GM21737 (cell line): ENCODE results near the gene ZNF106.

ENCODE experiments used
- ATAC-seq: cut with Tn5 transposase; IDR thresholded peaks from one replicate; pipeline ENCODE4 v1.9.1; 2021; ENCODE audit warnings: mild to moderate bottlenecking, moderate library complexity; ENCODE audit not compliant: unreplicated experiment

ZNF106 gene

GRCh38 chr15:42409011-42409410 is 81.9 kb downstream of the ZNF106 start:
- ATAC-seq: no peak

- no peak for ATAC-seq
Measured at GRCh38 chr15:42408178-42408577, 82.8 kb downstream of the ZNF106 start.

DNA sequence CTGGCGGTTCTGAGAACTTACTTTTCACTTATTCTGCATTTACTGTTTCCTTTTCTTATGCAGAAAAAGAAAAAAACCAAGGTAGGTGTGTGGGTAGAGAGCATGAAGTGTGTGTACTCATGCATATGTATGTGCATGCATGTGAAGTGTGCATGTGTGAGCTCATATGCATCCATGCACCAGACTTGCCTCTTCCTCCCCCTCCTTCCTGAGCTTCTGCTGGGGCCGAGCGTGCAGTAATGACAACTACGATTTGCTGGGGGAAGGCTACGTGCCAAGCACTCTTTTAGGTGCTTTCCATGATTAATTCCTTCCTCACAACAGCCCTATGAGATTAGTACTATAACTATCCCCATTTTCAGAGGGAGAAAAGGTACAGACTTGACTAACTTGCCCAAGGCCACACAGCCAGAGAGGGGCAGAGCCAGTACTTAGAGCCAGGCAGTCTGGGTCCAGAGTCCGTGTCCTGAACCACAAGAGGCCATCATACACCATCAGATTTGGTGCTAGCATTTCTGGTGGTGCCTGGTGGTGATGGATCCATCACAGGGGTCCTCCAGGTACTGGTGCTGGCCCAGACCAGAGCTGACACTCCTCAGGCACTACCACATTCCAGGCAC is 85.0 kb downstream of the ZNF106 start:
- ATAC-seq: no peak

DNA sequence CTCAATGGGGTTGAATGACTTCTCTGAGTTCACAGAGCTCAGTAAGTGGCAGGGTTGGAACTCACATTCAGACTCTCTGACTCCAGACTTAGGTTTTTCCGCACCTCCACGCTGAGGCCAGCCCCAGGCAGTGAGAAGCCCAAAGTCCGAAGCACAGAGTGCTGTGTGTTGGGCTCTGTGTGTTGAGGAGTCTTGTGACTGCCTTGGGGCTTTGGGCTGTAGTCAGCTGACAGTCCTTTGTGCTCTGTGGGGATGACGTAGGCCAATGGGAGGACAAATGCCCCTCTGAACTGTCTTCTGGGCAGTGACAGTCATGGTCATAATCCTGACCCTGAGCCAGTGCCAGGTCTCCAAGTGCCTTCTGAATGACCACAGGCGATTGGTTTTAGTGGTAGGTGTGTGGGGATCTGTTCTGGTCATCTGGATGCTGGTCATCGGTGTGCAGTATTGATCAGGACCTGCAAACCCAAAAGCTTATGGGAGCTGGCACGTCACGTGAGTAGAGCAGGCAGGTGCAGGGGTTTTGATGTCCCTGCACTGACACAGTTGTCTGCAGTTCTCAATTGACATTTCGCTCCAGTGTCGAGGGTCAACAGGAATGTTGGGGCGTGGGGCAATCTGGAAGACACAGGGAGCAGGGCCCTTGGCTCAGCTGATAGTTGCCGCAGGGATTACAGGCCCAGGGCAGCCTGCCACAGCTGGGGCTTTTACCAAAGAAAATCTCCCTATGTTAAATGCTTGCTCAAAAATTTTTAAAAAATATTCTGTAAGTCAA is 86.3 kb downstream of the ZNF106 start:
- no peak for ATAC-seq

DNA sequence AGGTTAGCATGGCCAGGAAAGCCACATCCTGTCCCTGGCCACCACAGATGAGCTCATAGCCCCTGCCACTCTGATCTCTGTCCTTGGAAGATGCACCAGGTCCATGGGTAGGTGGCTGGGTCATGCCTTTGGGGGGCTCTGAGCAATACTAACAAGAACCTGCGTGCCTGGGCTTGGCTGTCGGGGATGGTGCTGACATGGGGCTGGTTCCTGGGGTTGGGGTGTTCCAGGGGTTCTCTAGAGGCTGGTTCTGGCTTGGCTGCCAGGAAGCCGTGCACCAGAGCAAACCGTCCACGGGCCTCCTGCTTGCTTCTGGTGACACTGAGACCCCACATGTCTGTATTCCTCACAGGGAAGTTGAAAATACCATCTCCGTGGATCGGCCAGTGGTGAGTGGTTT is 87.6 kb downstream of the ZNF106 start:
- no peak for ATAC-seq

DNA sequence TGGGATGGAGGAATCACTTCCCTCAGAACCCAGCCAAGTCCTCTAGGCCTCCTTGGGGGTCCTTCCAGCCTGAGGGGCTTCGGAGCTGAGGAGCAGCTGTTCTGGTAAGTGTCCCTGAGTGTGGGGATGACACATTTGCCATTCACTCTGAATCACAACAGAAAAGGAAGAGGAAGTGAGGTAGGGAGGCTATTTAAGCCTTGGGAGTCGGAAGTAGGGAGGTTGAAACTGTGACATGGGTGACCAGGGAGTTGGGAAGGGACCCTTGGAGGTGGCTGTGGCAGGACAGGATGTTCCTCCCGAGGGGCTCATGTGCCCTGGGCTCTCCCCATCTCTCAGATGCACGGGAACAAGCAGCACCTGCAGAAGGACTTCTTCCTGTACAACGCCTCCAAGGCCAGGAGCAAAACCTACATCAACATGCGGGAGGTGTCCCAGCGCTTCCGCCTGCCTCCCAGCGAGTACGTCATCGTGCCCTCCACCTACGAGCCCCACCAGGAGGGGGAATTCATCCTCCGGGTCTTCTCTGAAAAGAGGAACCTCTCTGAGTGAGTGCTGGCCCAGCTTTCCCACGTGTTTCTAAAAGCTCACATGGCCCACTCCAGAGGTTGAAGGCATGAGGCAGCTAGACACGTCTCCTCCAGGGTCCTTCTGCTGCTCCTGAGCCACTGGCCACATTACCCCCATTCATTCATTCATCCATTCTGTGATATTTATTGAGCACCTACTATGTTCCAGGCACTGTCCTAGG is 88.3 kb downstream of the ZNF106 start:
- no peak for ATAC-seq

GRCh38 chr15:42401544-42402454 is 89.1 kb downstream of the ZNF106 start:
- ATAC-seq: no peak

GRCh38 chr15:42395838-42396237 is 95.1 kb downstream of the ZNF106 start:
- ATAC-seq: no peak

GRCh38 chr15:42394106-42394505 is 96.8 kb downstream of the ZNF106 start:
- ATAC-seq: no peak

DNA sequence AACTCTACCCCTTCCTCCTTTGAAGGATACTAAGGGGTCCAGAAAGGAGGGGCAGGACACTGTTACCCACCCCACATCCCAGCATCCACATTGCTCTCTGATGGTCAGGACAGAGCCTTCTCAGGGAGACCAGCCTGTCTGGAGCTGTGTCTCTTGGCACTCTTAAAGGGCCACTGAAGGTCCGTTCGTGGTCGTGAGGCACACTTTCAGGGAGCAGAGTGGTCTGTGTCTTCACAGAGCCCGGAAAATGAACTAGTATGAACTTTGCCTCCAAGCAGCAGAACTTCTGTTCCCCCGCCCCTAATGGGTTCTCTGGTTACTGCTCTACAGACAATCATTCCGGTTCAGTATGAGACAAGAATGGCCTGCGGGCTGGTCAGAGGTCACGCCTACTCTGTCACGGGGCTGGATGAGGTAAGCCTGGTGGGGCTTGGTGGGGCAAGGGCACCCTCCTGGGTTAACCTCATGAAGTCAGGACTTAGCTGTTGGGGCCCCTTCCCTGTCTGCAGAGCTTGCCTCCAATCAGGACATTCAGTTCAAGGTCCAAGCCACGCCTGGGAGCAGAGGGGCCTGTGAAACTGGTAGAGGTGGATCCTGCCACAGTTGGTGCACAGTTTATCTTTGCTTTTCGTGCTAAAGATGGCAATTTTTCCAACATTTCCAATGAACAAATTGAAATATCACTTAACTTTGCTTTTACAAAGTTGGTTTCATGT is 98.5 kb downstream of the ZNF106 start:
- no peak for ATAC-seq

DNA sequence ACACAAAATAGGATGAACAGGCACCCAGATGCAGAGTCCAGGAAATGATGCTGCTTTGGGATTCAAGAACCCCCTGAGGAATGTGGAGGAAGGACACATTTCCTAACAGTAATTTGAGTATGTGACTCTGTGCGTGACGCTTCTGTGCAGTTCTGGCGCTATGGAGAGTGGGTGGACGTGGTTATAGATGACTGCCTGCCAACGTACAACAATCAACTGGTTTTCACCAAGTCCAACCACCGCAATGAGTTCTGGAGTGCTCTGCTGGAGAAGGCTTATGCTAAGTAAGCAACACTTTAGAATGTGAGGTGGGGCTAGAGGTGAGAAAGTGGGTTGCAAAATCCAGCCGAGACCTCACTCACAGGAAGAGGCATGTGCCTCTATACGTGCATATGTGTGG is 103.3 kb downstream of the ZNF106 start:
- no peak for ATAC-seq

GRCh38 chr15:42385980-42386700 is 104.8 kb downstream of the ZNF106 start:
- ATAC-seq: no peak

DNA sequence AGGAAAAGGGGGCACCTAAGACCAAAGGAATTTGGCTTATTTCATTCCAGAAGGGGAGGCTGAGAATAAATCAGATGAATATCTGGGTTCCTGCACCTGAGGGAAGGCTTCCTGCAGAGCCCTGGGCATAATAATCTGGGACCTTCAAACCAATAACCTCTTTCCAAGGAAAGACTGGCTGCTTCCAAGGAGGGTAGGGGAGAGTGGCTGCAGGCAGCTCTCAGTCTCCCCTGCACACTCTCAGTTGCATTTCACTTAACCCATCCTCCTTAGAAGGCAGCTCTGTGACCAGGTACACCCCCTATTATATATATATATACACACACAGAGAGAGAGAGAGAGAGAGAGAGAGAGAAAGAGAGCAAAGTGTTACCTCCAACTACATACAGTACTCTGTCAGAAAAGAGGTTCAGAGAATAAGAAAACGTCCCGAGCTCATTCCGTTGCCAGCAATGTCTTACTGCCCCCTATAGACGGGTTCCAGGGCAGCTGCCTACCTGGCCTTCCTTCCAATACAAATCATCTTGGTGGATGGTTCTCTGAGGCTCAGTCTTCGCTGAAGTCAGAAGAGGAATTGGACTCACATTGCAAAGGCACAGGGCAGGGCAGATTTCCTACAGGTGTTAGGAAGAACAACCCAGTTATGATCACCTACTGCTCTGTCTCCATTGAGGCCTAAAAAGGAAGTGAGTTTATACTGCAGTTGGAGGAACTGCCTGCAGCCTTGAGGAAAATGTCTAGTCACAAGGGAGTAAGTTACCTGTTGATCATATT is 105.5 kb downstream of the ZNF106 start:
- no peak for ATAC-seq

DNA sequence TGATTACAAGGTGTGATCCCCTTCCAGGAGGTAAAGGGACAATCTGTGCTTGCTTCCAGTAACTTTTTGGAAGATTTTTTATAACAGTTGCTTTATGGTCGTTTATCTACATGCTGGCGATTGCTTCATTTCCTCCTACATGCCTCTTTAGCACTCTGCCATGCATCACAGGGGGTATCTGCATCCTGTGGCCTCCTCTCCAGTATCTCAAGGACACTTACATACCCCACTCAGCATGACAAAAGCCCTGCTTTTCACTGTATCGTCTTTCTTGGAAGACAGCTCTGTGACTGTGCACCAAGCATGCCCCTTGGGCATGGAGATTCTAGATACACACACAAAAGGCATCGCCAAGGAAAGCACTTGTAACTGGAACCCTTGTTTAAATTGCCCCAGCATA is 106.3 kb downstream of the ZNF106 start:
- no peak for ATAC-seq

- no peak for ATAC-seq
Measured at GRCh38 chr15:42378011-42378410, 112.9 kb downstream of the ZNF106 start.

DNA sequence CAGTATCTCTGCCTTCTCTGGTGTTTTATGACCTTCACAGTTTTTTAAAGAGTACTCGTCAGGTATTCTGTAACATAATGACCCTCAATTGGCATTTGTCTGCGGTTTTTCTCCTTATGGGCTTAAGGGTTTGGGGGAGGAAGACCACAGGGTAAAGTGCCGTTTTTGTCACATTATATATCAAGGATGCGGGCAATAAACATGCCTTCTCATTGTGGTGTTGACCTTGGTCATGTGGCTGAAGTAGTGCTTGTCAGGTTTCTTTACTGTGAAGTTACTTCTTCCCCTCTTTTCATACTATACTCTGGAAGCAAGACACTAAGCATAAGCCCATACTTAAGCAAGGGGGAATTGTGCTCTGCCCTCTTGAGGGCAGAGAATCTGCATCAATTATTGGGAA is 115.0 kb downstream of the ZNF106 start:
- no peak for ATAC-seq

DNA sequence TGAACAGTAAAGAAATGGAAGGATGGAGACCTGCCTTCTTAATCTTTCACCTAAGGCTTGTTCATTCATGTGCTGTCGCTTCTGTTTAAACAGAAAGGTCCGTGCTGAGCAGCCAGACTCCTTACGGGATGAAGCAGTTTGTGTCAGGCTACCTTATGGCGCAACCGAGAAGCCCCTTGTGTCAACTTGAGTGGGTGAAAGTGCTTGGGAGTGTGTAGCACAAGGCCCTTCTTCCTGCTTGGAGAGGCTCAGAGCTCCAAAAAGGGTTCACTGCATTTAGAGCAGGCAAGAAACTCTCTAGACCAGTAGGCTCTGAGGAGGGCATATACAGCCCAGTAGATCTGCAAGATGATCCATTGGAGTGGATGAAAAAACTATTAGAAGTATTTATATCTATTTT is 115.7 kb downstream of the ZNF106 start:
- ATAC-seq: no peak

GRCh38 chr15:42374810-42375209 is 116.1 kb downstream of the ZNF106 start:
- ATAC-seq: no peak

DNA sequence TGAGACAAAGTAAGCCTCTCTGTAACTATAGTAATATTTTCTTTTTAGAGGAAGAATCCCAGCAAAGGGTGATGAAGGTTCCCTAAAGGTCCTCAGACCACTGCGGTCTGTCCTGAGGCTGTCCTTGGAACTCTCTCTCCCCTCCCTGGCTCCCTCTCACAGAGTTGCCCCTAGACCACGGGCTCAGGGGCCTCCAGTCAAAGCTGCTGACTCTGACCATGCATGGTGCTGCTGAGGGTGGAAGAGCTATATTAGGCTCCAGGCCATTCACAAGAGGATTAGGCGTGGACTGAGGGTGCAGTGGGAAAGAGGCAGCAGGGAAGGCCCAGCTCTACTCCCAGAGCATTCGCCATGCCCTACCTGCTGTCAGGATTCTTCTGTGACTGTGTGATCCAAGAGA is 117.0 kb downstream of the ZNF106 start:
- ATAC-seq: no peak
